GM15510 (cell line): ENCODE measurements around the gene KRTAP10-3.

Experiments used
- POLR2A ChIP-seq: IDR thresholded peaks from 3 replicates; pipeline ENCODE4 v1.6.1; 2011; ENCODE audit warnings: borderline replicate concordance; ENCODE audit not compliant: insufficient read length; ENCODE audit errors: extremely low read depth

Gene KRTAP10-3

DNA sequence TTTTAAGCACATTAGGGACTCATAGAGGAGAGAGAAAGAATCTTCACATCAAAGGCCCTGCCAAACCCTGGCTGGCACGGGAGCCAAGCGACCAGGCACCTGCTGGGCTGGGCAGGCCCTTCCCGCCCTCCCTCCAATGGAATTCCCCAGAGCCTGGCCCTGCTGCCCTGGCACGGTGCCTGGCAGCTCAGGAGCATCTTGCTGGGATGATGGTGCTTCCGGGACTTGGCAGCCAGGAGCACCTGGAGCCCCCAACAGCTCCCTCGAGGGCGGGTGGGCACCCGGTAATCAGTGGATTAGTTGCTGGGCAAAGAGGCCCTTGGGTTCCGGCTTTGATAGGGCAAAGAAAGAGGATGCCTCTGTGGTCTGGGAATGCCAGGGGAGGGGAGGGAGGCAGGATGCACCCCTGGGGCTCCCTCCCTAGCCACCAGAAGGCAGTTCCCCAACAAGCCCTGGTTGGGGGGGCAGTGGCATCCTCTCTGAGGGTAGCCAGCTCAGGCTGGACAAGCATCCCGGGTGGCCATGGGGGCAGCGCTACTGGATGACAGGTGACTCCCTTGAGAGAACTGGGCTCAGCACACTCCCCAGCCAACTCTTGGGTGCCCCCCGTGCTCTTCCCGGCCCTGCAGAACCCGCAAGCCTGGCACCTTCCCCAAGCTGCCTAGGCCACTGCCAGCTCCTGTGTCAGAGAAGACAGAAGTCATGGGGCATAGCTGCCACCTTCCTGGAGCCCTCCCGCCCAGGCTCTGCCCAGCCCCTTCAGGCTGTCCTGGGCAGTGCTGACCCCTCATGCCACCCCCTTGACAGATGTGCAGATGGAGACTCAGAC lies 45.0 kb downstream of the KRTAP10-3 start:
- TF ChIP-seq POLR2A = no peak

GRCh38 chr21:44512496-44513388 lies 45.9 kb downstream of the KRTAP10-3 start:
- TF ChIP-seq POLR2A = no peak

- no peak for TF ChIP-seq POLR2A
Observed at GRCh38 chr21:44511938-44512275, 46.7 kb downstream of the KRTAP10-3 start.

DNA sequence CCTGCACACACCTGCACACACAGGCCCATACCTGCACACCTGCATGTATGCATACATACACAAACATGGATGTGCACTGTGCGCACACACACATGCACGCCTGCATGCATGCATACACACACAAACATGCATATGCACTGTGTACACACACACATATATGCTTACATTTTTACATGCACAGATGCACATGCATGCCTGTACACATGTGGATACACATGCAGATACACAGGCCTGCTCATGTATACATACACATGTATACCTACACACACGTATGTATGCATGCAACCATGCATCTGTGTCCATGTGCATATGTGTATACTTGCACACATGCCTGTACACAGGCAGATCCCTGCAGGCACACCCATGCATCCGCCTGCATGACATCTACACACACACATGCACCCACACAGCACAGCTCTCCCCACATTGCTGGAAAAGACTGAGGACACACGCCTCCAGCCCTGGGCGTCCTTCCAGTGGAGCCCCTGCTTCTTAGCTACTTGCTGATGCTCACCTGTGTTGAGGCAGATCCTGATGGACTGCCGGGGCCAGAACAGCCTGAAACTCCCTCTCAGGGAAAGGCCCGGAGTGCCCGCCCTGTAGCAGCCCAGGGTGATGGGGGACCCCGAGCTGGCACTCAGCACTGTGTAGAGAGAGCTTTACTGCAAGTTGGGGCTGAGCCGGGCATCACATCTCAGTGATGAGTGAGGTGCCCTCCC lies 47.2 kb downstream of the KRTAP10-3 start:
- TF ChIP-seq POLR2A = no peak

- no peak for TF ChIP-seq POLR2A
Observed at GRCh38 chr21:44510508-44511218, 47.9 kb downstream of the KRTAP10-3 start.

DNA sequence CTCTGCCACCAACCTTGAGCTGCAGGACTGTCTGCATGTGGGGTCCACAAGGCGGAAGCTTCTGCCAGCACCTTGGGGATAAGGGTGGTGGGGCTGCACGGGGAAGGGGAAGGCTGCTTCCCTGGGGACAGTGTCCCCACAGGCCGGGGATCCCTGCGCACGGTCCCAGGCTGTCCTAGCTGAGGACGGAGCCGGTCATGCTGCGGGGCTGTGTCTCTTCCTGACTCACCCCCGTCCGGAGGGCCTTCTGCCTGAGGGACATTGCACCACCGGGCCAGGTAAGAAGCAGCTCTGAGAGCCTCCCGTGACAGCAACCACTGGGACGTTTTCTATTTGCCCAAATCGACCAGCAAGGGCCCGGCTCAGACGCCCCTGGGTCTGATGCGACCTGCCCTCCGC lies 48.5 kb downstream of the KRTAP10-3 start:
- TF ChIP-seq POLR2A = no peak

DNA sequence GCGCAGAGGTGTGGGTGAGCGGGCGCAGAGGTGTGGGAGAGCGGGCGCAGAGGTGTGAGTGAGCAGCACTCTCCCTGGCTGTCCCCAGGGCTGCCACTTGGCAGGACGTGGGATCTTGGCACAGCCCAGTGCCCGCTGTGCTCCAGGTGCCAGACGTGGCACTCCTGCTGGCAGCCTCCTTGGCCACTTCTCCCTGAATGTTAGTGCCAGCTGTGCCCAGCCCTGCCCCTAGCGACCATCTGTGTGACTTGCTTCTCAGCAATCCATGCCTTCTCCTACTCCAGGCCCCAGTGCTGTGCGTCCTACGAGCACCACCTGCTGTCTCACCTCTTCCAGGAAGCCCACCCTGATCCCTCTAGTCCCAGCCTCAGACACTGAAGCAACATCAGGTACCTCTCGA lies 49.1 kb downstream of the KRTAP10-3 start:
- no peak for TF ChIP-seq POLR2A

GRCh38 chr21:44508711-44509445 lies 49.7 kb downstream of the KRTAP10-3 start:
- no peak for TF ChIP-seq POLR2A

- TF ChIP-seq POLR2A = no peak
Observed at GRCh38 chr21:44508426-44508710, 50.2 kb downstream of the KRTAP10-3 start.
